ENCODE measurements around the gene KIF26B. TPM values are rescaled to one million over a fixed set of nuclear protein-coding genes. Genes with fewer than 3 reads are reported as not detected.

Gene KIF26B
- total RNA-seq, 4 donors from 2014 or later = 3.6 to 7.0 (median 5.2) TPM

DNA sequence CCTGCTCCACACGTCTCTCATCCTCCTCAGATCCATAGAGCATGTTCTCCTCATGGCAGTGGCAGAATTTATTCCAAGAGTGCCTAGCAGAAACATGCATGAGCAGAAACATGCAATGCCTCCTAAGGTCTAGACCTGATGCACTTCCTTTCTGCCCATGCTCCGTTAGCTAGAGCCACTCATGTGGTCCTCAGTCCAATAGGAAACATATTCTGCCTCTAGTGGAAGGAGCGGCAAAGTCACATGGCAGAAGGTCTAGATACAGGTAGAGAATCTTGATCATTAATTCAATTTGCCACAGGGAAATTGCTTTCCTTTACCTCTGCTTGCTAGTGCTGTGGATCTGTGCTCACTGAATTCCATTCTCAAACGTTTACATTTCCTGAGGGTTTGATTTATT lies 130.4 kb downstream of the KIF26B start:
- TF ChIP-seq, protein P1, sequence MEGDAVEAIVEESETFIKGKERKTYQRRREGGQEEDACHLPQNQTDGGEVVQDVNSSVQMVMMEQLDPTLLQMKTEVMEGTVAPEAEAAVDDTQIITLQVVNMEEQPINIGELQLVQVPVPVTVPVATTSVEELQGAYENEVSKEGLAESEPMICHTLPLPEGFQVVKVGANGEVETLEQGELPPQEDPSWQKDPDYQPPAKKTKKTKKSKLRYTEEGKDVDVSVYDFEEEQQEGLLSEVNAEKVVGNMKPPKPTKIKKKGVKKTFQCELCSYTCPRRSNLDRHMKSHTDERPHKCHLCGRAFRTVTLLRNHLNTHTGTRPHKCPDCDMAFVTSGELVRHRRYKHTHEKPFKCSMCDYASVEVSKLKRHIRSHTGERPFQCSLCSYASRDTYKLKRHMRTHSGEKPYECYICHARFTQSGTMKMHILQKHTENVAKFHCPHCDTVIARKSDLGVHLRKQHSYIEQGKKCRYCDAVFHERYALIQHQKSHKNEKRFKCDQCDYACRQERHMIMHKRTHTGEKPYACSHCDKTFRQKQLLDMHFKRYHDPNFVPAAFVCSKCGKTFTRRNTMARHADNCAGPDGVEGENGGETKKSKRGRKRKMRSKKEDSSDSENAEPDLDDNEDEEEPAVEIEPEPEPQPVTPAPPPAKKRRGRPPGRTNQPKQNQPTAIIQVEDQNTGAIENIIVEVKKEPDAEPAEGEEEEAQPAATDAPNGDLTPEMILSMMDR (IDR thresholded peaks at IDR 0.05) = no peak
- no peak for TF ChIP-seq POLR2AphosphoS5 (IDR thresholded peaks at IDR 0.05)
- TF ChIP-seq POLR2A (IDR thresholded peaks at IDR 0.05) = no peak
- no peak for TF ChIP-seq EP300 (IDR thresholded peaks at IDR 0.05)
- Histone ChIP-seq H3K36me3 (no peaks in the 10 kb centered on the region), H3K27ac (no peak overlapping the region), H3K9me3 (no peaks in the 10 kb centered on the region), H3K4me3 (no peak overlapping the region), H3K4me1 (no peaks in the 10 kb centered on the region), H3K27me3 (no peaks in the 10 kb centered on the region)
- DNase-seq (ENCODE audit: low spot score in 2 of 2) = no peak
- 79% methylated on average over 4 of the region's 4 CpGs for WGBS

DNA sequence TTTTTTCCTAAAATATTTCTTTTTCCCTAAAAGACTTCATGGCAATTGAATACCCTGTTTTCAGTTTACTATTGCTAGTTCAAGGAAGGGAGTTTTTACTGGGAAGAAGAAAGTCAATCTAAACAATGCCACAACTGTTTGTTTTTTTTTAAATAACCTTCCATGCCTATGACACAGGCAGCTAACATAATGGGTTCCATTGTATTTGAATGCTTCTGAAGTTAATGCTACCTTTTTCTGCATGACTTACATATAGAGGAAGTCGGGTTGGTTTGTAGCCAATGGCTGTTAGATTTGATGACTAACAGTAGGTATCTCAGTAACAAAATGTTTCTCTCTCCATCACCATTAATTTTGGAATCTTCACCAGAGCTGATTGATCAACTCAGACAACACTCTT lies 134.0 kb downstream of the KIF26B start:
- H3K27ac ChIP-seq = no peak overlapping the region
- no peak for DNase-seq (ENCODE audit: low spot score in 2 of 2)
- no peaks in the 10 kb centered on the region for H3K36me3 ChIP-seq
- no peaks in the 10 kb centered on the region for H3K4me1 ChIP-seq
- 79% methylated on average over 1 of the region's 1 CpG for WGBS
- H3K9me3 ChIP-seq = no peaks in the 10 kb centered on the region
- TF ChIP-seq EP300 (IDR thresholded peaks at IDR 0.05) (no peak), POLR2A (IDR thresholded peaks at IDR 0.05) (no peak), POLR2AphosphoS5 (IDR thresholded peaks at IDR 0.05) (no peak)
- TF ChIP-seq, protein P1 (IDR thresholded peaks at IDR 0.05) = no peak
- H3K27me3 ChIP-seq = no peaks in the 10 kb centered on the region
- H3K4me3 ChIP-seq = no peak overlapping the region

DNA sequence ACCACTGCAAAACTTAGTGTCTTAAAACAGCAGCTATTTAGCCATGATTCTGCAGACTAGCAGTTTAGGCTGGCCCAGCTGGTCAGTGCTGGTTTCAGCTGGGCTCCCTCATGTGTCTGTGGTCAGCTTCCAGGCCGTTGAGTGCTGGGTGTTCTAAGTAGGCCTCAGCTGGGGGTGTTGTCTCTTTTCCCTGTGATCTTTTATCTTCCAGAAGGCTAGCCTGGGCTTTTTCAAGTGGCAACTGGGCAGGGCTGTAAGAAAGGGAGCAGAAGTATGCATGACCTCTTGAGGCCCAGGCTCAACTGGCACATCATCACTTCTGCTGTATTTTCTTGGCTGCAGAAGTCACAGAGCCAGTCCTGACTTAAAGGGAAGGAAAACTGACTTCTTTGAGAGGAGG lies 136.1 kb downstream of the KIF26B start:
- no peaks in the 10 kb centered on the region for H3K4me1 ChIP-seq
- no peak overlapping the region for H3K27ac ChIP-seq
- H3K36me3 ChIP-seq = no peaks in the 10 kb centered on the region
- WGBS = 33% methylated on average over 1 of the region's 1 CpG
- no peaks in the 10 kb centered on the region for H3K27me3 ChIP-seq
- no peaks in the 10 kb centered on the region for H3K9me3 ChIP-seq
- no peak overlapping the region for H3K4me3 ChIP-seq
- no peak for DNase-seq (ENCODE audit: low spot score in 2 of 2)
- no peak for TF ChIP-seq EP300 (IDR thresholded peaks at IDR 0.05)
- TF ChIP-seq POLR2AphosphoS5 (IDR thresholded peaks at IDR 0.05) = no peak
- TF ChIP-seq, protein P1 (IDR thresholded peaks at IDR 0.05) = no peak
- no peak for TF ChIP-seq POLR2A (IDR thresholded peaks at IDR 0.05)

DNA sequence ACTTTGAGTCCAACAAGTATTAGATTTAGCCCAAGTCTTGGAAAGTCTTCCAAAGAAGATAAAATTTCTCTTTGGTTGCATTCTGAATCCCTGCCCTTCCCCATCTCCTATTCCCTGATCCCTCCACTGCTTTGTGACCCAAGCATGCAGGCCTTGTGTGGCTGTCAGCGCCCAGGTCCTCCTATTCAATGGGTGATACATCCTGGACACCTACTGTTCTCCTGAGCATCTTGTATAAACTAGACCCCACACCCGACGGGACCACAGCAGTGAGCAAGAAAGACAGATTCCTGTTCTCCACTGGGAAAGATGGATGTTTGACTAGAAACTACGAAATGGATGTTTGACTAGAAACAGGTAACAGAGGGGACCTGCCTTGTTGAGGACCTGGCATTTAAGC lies 136.6 kb downstream of the KIF26B start:
- TF ChIP-seq, protein P1 (IDR thresholded peaks at IDR 0.05) = no peak
- no peak for TF ChIP-seq POLR2A (IDR thresholded peaks at IDR 0.05)
- no peak for TF ChIP-seq POLR2AphosphoS5 (IDR thresholded peaks at IDR 0.05)
- no peak for TF ChIP-seq EP300 (IDR thresholded peaks at IDR 0.05)
- WGBS = 74% methylated on average over 4 of the region's 4 CpGs
- Histone ChIP-seq H3K36me3 (no peaks in the 10 kb centered on the region), H3K9me3 (no peaks in the 10 kb centered on the region), H3K4me3 (no peak overlapping the region), H3K4me1 (no peaks in the 10 kb centered on the region), H3K27me3 (no peaks in the 10 kb centered on the region), H3K27ac (no peak overlapping the region)
- DNase-seq (ENCODE audit: low spot score in 2 of 2) = no peak

DNA sequence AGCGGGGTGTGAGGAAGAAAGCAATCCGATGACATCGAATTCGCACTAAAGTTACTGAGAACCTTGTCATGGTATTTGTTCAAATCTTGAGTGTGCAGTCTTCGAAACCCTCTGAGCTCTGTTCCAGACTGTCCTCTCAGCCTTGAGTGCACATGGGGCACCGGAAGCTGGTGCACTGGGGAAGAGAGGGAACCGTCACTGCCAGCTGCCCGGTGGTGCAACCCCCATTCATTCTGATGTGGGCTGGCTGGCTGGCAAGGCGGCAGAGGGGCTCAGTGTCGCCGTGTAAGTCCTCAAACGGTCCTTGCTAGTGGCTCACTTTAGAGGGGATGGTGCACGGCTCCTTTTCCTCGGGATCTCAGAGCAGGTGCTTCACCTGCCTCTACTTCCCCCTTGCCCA lies 137.4 kb downstream of the KIF26B start:
- no peaks in the 10 kb centered on the region for H3K36me3 ChIP-seq
- H3K4me3 ChIP-seq = no peak overlapping the region
- TF ChIP-seq POLR2AphosphoS5 (IDR thresholded peaks at IDR 0.05) (no peak), EP300 (IDR thresholded peaks at IDR 0.05) (no peak), POLR2A (IDR thresholded peaks at IDR 0.05) (no peak)
- TF ChIP-seq, protein P1 (IDR thresholded peaks at IDR 0.05) = no peak
- H3K9me3 ChIP-seq = no peaks in the 10 kb centered on the region
- no peak for DNase-seq (ENCODE audit: low spot score in 2 of 2)
- H3K27me3 ChIP-seq = no peaks in the 10 kb centered on the region
- no peak overlapping the region for H3K27ac ChIP-seq
- 84% methylated on average over 13 of the region's 14 CpGs for WGBS
- no peaks in the 10 kb centered on the region for H3K4me1 ChIP-seq

All from suprapubic skin (tissue), 4 donors.